MM.1S (cell line): Measurements from ENCODE around the gene METTL21A.

Source experiments
- EZH2 ChIP-seq: fragments of 300-600 bp; sonication (generic); optimal IDR thresholded peaks from 2 replicates; pipeline ENCODE3; 2017; ENCODE audit warnings: low read depth, mild to moderate bottlenecking, antibody characterized with exemption, low read length, mixed read lengths
- TF ChIP-seq, protein P1 (sequence below): fragments of 300-600 bp; sonication (generic); IDR thresholded peaks from 2 replicates; pipeline ENCODE4 v1.5.1; 2016; ENCODE audit warnings: antibody characterized with exemption, low read length, mixed read lengths

DNA sequence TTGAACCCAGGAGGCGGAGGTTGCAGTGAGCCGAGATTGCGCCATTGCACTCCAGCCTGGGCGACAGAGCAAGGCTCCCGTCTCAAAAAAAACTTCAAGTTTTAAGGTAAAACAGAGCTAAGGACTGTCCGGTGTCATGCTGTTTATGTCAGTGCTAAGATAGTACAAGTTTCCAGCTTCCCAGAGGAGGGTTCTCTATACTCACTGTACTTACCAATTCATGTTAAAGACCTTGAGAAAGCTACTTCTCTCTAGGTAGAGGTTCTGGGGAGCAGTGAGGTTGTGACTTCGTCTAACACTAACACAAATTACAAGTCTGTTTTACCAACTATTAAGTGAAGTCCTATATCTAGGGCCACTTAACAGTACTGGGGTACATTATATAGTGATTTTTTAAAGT, 18.8 kb downstream of the METTL21A start:
- TF ChIP-seq, protein P1, sequence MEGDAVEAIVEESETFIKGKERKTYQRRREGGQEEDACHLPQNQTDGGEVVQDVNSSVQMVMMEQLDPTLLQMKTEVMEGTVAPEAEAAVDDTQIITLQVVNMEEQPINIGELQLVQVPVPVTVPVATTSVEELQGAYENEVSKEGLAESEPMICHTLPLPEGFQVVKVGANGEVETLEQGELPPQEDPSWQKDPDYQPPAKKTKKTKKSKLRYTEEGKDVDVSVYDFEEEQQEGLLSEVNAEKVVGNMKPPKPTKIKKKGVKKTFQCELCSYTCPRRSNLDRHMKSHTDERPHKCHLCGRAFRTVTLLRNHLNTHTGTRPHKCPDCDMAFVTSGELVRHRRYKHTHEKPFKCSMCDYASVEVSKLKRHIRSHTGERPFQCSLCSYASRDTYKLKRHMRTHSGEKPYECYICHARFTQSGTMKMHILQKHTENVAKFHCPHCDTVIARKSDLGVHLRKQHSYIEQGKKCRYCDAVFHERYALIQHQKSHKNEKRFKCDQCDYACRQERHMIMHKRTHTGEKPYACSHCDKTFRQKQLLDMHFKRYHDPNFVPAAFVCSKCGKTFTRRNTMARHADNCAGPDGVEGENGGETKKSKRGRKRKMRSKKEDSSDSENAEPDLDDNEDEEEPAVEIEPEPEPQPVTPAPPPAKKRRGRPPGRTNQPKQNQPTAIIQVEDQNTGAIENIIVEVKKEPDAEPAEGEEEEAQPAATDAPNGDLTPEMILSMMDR: no peak
- TF ChIP-seq EZH2: no peak
